T-helper 22 cell (primary cell): ENCODE measurements around the gene FBXW4.
"Not testable (repeated sequence)": the region's sequence is repeated elsewhere in the genome, so short reads cannot be mapped to it uniquely, and the experiment has no call there.

ENCODE experiments used
- DNase-seq: peaks from one replicate; pipeline ENCODE4 v3.0.0-alpha.2; 2020; ENCODE audit warnings: low read depth

Gene FBXW4

DNA sequence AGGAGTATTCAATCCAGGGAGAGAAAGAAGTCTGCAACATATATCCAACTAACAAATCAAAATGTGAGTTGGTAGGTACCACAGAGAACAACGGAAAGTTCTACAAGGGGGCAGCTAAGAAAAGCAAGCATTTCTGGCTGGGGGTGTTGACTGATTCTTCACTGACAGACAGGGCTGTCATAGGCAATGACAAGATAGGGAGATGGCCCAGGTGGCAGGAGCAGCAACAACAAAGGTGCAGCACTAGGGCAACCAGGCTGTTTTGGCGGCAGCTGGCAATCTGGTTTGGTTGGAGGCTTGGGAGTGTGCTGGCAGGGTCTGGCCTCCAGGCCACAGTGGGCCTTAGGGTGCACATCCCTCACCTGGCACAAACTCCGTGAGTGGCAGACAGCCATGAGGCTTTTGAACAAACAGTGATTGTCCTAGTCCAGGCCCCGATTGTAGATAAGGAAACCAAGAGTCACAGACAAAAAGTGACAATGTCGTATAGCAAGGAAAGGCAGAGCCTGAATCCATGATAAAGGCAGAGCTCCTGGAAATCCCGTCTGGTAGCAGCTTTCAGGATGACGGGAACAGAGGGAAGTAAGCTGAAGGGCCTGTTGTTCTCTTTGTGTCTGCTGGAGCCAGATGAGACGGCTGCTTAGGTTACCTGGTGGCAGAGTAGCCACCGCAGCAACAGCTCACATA, 78.4 kb downstream of the FBXW4 start:
- no peak for DNase-seq

DNA sequence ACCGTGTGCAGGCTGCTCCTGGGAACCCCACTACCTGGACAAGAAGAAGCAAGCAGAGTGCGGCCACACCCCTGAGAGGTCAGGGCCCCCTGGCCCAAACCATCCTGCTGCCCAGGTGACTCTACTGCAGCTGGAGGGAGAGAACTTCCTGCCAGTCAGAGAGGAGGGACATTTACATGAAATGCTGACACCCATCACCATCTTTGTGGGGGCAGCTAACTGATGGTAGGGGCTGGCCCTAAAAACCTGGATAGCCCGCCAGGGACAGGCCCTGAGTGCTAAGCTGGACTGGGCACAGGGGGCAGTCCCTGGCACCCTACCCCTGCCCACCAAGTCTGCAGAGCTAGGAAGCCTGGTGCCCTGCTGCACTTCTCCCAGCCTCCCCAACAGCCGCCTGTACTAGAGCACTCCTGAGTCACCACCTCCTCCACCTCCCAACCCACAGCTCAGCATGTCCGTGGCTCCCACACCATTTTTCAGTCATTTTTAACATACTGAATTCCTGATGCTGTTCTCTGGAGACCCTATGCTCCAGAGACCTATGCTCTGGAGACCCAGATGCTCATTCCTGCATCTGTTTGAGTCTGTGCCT, 79.3 kb downstream of the FBXW4 start:
- DNase-seq: no peak

DNA sequence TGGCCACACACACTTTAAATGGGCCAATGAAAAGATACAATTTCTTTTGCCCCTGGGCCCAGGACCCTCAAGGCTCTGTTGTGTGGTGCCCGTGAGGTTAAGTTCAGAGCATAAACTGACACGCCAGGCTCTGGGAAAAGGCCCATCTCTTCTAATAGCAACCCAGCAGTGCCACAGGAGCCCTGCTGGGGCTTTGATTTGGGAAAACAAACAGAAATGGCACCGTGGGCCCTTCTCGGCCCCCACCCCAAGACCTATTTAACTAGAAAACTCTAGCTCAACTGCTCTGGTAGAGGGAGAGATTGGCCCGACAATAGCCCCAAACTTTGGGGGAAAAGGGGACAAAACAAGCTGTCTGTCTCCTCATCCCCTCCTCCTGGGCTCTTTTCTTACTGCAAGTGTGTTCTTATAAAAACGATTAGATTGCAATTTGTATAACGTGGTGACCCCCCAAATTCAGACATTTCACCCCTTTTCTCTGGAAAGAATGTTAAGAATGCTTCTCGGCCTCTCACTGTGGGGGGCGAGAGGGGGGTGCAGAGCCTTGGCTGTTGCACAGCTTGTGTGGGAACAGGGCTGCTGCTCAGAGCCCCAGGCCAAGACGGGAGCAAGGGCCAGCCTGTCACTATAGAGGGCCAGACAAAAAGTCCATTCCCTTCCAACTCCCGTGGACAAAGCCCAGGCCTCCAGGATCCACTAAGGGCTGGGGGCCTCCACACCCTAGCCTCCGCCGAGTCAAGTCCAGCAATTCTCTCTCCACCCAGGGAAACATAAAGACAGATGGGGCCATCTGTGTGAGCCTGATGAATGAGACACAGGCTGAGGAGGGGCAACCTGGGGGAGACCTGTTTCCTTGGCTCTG, 80.1 kb downstream of the FBXW4 start:
- DNase-seq: no peak

DNA sequence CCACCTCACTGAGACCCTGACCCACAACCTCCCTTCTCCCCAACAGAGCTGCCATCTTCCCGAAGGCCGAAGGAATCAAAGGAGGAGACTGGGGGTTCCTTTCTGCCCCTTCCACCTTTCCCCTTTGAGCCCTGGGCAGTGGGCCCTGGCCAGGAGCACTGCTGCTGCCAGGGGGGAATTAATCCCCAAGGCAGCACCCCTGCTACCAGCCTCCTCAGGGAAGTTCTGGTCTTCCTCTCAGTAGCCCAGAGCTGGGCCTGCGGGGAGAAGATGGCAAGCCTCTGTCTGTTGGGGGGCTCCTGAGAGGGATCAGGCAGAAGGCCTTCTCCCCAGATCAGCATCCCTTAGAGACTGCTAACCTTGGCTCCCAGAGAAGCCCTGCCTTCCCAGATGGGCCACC, 81.3 kb downstream of the FBXW4 start:
- no peak for DNase-seq

DNA sequence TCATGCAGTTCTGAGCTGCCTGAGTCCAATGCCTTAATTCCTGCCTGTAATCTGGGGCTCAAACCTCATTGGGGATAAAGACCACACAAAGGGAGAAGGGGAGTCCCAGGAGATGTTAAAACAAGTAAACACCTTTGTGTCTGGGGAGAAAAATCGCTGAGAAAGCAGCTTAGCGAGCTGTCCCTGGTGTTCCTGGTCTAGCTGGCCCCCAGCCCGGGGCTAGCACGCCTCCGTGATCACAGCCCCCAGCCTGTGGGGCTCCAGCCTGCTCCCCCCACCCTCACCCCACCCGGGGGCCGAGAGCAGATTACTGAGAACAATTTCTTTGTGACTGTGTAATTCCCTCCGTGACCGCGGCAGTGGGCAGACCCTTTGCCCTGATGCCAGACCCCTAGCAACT, 82.1 kb downstream of the FBXW4 start:
- DNase-seq: no peak

DNA sequence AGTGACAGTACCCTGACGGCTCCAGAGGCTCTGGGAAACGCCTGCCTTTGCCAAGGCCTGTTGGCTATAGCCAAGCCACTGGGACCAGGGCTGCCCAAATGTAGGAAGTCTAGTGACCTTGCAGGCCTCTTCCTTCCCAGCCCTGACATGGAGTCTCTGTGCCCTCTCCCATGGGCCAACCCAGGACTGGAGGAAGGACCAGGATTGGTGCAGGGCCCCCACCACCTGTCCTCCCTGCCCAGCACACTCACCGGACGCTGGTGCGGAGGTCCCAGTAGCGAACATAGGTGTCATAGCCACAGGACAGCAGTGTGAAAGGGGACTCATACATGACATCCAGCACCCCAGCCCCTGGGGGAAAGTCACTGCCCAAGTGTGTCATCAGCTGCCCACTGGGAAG, 82.9 kb downstream of the FBXW4 start:
- DNase-seq: no peak

DNA sequence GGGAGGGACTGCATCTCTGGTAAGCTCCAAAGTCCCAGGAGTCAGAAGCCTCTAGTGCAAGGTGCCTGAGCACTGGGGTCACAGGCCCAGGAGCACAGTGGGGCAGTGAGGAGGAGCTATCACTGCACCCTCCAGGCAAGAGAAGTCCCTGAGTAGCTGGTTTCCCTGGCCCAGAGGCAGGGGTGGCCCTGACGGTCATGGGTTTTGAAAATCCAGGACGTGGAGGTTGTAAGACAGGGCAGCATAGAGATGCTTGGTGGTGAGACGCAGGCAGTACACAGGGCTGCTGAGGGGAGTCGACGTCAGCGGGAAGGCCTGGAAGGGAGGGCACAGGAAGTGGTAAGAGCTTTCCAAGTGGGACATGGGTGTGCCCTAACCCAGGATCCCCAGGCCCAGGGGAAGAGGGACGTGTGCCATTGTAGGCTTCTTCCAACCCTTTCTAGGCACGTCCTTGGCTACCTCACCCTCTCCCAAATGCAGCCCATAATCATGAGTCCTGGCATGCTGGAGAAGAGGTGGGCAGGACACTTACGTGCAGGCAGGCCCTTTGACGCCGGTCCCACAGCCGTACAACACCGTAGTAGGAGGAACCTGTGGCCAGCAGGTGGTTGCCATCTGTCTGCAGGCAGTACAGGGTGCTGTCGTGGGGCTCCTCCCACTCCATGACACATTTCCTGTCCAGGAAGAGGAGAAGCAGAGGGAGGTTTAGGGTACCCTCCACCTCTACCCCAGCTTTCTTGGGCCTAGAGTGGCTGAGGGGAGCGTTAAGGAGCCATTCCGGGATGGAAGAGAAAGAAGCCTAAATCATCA, 83.7 kb downstream of the FBXW4 start:
- DNase-seq: no peak

DNA sequence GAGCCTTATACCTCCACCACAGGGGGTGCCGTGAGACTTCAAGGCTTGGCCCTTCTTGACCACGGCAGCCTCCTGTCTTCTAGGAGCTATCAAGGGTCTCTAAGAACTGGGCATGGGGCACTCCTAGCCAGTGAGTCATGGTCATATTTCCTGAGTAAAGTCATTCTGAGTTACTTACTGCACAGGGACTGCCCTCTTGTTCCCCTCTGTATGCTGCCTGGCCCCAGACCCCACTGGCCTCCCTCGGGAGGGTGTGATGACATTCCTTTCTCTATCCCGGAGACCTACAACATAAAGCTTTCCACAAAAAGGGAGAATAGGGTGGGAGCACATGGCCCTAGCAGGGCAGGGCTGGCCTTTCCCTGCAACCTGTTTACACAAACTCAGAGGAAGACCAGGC, 85.5 kb downstream of the FBXW4 start:
- DNase-seq: no peak

DNA sequence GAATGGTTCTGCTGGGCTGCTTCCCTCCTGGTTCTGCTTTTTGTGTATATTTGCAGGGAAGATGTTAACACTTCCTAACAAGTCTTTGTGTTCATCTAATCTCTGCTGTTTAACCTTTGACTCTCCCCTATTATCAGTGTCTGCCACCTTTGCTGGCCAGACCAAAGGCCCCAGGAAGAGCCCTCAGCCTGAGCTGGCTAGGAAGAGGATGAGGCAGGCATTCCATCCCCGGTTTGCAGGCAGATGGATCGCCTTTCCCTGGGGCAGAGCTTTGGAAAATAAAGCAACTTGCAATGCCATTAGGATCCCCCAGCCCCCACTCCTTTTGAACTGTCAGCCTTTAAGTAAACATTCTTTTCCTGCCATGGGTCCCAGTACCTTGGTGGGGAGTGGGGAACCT, 87.8 kb downstream of the FBXW4 start:
- DNase-seq: no peak

DNA sequence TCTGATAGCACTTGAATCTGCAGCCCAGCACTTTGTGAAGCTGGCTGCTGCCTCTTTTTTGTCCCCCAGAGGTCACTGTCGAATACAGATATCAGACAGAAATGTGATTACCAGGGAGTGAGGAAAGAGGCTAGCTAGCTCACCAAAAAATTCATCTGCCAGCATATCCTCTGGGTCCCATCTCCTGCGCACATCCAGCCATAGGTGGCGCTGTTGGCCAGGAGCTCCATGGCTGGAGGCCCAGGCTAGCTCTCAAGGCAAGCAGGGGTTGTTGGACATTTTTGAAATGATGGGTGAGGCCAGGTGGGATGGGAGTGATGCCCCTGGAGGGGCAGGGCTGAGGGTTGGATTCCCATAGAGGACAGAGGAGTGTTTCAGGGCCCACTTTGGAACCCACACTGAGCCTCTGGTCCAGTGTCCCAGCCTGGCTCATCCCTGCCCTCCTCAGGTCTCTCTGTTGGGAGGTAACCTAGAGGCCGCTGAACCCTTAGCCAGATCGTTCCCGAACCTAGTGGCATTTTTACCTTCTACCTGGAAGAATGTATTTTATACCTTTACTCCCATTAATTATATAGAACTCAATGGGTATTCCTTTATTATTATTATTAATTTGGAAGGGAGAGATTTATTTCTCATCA, 92.1 kb downstream of the FBXW4 start:
- no peak for DNase-seq

DNA sequence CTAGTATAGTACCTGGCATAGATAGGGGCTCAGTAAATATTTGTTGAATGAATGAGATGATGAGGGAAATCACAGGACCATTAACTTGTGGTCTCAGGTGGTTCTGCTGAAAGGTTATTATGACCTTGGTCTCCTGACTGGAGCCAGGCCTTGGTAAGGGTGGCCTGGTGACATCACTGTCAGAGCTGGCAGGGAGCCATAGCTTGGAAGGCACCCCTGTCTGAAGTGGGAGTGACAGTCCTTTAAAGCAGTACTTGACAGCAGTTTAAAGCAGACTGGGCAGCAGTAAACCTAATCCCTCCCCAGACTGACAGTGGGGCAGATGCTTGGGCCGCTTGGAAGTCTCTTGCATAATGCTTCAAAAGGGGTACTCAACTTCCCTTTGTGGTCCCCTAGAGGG, 93.4 kb downstream of the FBXW4 start:
- no peak for DNase-seq

DNA sequence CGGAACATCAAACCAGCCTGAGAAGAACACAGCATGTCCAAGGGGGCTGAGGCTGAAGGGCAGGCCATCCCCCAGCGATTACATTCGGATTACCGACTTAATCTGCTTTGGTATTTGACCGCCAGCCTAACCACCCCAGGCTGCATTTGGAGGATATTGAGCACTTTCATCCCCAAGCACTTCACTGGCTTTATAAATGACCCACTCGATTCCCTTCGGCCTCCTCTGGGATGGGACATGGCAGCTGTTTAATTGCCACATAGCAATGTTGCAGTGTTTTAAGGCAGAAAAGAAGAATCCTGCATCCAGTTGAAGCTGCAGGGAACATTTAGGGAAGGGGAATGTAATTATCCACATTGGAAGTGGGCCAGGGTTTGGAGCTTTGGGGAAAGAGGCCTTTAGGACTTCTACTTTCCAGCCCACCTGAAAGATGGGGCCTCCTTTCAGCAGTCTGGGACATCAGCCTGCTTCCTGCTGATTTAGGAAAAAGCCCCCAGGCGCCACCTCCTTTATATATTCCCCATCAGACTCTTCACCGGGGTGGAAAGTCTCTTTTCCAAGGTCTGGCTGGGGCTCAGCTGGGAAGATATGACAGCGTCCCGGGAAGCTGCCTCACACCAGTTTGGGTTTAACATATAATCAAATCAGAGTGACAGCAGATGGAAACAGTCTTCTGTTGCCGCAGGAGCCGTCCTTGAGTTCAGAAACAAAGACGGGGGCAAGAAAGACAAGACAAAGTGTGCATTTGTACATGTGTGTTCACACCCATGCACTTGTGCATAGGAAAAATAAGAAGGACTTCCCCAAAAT, 97.7 kb downstream of the FBXW4 start:
- DNase-seq: no peak

DNA sequence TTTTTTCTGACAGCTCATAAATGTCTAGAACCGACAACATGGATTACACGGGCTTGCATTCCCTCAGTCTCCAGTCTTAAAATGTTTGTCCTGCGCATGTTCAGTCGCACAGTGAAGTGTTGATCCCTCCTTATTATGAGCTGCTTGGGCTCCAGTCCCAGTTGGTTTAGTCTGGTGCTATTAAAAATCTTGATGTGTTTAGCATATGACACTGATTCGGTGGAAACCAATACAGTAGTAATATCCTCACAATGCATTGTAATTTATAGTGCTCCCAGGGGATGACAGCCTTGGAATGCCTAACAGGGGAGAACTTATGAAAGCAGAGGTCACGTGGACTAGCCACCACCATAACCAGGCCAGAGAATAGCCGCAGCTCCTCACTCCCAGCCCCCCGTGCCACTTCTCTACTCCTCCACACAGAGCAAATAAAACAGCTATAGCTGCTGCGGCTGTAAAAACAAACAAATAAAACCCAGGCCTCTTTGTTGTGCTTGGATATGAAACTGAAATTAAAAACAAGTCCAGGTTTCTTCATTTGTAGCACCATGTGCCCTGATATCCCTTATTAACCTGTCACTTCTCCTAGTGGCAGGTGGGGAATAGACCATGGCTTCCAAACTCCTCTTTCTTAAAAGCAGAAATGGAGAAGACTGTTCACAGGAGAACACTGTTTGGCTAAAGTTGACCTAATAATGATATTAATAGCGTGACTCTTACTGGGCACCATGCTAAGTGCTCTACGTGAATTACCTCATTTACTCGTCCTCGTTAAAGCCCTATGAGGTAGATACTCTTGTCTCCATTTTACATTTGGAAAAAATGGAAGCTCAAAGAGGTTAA, 99.2 kb downstream of the FBXW4 start:
- no peak for DNase-seq

DNA sequence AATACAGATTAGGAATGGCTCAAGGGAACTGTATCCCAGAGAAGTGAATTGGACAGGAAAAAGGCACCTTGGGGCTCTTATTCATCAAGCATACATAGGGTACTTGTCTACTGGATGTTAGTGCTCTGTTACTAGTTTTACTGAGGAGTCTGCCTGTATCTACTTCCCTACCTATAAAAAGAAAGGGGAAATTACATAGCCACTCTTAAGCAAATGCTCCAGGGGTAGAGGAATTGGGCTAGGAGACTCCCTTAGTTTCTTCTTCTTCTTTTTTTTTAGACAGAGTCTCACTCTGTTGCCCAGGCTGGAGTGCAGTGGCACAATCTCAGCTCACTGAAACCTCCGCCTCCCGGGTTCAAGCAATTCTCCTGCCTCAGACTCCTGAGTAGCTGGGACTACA, 101.6 kb downstream of the FBXW4 start:
- not testable (repeated sequence) for DNase-seq

DNA sequence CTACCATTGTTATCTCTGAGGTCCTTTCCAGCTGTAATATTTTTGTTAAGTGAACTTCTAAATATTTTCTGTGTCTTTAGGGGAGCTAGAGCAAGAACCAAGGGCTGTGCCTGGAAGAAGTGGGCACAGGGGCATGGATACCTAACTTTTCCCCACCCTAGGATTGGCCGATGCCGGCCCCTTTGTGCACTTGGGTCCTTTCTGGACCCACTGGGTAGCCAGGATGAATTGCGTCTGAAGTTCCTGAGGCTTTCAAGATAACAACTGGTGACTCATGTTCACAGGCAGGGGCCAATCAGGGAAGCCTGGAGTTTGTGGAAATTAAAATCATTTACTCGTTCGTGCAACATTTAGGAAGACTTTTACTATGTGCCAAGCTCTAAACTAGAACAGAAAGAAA, 106.1 kb downstream of the FBXW4 start:
- no peak for DNase-seq

DNA sequence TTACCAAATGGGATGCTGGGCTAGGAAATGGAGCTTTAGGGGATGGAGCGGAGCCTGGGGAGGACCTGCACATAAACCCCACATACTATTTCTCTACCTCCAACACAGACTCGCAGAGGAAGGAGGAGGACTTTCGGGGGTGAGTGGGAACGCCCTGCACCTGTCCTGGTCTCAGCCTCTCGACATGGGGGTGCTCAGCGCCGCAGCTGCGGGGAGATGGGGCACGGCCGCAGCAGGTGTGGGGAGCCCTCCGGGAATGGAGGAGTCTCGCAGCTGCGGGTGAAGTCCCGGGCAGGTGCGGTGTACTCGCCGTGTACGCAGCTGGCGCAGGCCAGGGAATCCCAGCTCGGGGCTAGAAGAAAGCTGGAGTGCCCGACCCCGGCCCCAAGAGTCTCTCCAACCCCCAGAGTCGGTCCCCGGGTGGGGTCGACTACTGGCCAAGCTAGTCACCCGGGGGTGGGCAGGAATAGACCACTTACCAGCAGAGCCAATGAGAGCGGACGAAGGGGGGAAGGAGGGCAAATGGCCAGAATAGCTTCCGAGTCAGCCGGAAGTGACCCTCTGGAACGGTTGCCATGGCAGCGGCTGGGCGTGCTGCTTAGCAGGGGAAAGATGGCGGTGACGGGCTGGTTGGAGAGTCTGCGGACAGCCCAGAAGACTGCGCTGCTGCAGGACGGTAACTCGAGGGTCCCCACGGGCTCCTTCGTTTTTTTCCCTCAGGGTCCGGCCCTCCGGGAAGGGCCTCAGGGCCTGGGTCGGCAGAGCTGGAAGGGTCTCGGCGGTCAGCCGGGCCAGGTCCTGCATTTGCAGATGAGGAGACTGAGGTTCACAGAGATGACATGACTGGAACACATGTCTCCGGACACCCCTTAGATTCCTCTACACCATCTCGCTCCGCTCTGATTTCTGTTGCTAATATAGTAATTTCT, 107.0 kb downstream of the FBXW4 start, which contains the start of the genes DPCD and POLL:
DPCD (plus strand) TSS at position 597 of the 929 bp plus-strand sequence; CDS start at position 613, 16 bp downstream.
POLL (minus strand) TSS at position 533 of the 929 bp plus-strand sequence. CDS start 897 bp downstream, outside the sequence.
- DNase-seq: peak; percentile 68

DNA sequence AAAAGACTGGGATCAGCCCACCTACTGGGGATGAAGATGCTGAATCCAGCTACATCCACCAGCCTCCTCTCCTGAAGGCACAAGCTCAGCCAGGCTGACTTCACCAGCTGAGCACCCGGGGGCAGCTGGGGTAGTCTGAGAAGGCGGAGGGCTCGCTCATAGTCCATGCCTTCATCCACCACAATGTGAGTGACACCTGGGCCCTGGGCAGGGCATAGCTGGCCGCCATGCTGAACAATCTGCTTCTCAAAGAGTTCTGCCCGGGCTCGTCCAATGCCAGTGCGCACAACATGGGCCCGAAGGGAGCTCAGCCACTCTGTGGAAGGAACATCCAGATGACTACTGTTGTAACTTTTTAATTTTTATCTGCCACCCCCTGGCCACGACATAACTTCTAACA, 109.1 kb downstream of the FBXW4 start:
- no peak for DNase-seq
